Measurements from ENCODE around the gene THAP12.

Gene THAP12

DNA sequence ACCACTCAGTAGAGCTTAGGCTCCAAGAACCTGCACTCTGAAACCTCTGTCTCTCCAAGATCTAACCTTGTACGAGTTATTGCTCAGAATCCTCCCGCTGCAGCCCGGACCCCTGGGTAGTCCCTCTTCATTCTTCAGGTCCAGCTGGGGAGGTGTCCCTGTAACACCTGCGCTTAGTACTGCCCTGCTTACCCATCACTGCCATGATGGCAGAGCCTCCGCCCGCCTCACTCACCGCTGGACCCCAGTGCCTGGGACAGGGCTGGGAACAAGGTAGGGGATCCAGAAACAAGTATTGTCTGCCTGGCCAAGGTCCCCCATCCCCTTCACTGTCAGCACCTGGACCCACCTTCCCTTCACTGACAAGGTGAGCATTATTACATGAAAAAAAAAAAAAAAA, 50.3 kb downstream of the THAP12 start:
- no peak for DNase-seq (ENCODE audit: extremely low read depth, insufficient read length)
- no peak for TF ChIP-seq CTCF (IDR thresholded peaks at IDR 0.05; ENCODE audit: insufficient read depth, low read length, poor library complexity, severe bottlenecking)
- H3K27me3 ChIP-seq (replicated peaks; ENCODE audit: control insufficient read depth, insufficient read depth, low read length), result no peaks in the 10 kb centered on the region; the same call in none of the 2 replicates
- no peaks in the 10 kb centered on the region for H3K36me3 ChIP-seq (ENCODE audit: control insufficient read depth, insufficient read depth, low read length)
- no peak overlapping the region for H3K4me3 ChIP-seq (replicated peaks; ENCODE audit: low read depth, low read length)

GRCh38 chr11:76329983-76330382, 50.9 kb downstream of the THAP12 start:
- DNase-seq (ENCODE audit: extremely low read depth, insufficient read length), result no peak
- H3K27me3 ChIP-seq (replicated peaks; ENCODE audit: control insufficient read depth, insufficient read depth, low read length), result no peaks in the 10 kb centered on the region; the same call in none of the 2 replicates
- no peaks in the 10 kb centered on the region for H3K36me3 ChIP-seq (ENCODE audit: control insufficient read depth, insufficient read depth, low read length)
- no peak overlapping the region for H3K4me3 ChIP-seq (replicated peaks; ENCODE audit: low read depth, low read length)
- no peak for TF ChIP-seq CTCF (IDR thresholded peaks at IDR 0.05; ENCODE audit: insufficient read depth, low read length, poor library complexity, severe bottlenecking)

GRCh38 chr11:76329084-76329648, 51.8 kb downstream of the THAP12 start:
- no peak for DNase-seq (ENCODE audit: extremely low read depth, insufficient read length)
- H3K27me3 ChIP-seq (replicated peaks; ENCODE audit: control insufficient read depth, insufficient read depth, low read length), result no peaks in the 10 kb centered on the region; the same call in none of the 2 replicates
- no peak for TF ChIP-seq CTCF (IDR thresholded peaks at IDR 0.05; ENCODE audit: insufficient read depth, low read length, poor library complexity, severe bottlenecking)
- no peak overlapping the region for H3K4me3 ChIP-seq (replicated peaks; ENCODE audit: low read depth, low read length)
- no peaks in the 10 kb centered on the region for H3K36me3 ChIP-seq (ENCODE audit: control insufficient read depth, insufficient read depth, low read length)

- no peak for DNase-seq (ENCODE audit: extremely low read depth, insufficient read length)
- H3K27me3 ChIP-seq (replicated peaks; ENCODE audit: control insufficient read depth, insufficient read depth, low read length), result no peaks in the 10 kb centered on the region; the same call in none of the 2 replicates
- H3K4me3 ChIP-seq (replicated peaks; ENCODE audit: low read depth, low read length), result no peak overlapping the region
- no peak for TF ChIP-seq CTCF (IDR thresholded peaks at IDR 0.05; ENCODE audit: insufficient read depth, low read length, poor library complexity, severe bottlenecking)
- no peaks in the 10 kb centered on the region for H3K36me3 ChIP-seq (ENCODE audit: control insufficient read depth, insufficient read depth, low read length)
These were observed 53.1 kb downstream of the THAP12 start for GRCh38 chr11:76327756-76328388.

- Histone ChIP-seq H3K27me3 (replicated peaks; ENCODE audit: control insufficient read depth, insufficient read depth, low read length) (no peaks in the 10 kb centered on the region; the same call in none of the 2 replicates), H3K4me3 (replicated peaks; ENCODE audit: low read depth, low read length) (no peak overlapping the region), H3K36me3 (ENCODE audit: control insufficient read depth, insufficient read depth, low read length) (no peaks in the 10 kb centered on the region)
- no peak for TF ChIP-seq CTCF (IDR thresholded peaks at IDR 0.05; ENCODE audit: insufficient read depth, low read length, poor library complexity, severe bottlenecking)
- DNase-seq (ENCODE audit: extremely low read depth, insufficient read length), result no peak
These were observed 53.7 kb downstream of the THAP12 start for GRCh38 chr11:76327202-76327601.
